ENCODE results near the gene SPDEF.
A peak's percentile ranks its signal among the peaks of the same experiment; 100 is the strongest.

The SPDEF gene

GRCh38 chr6:34509782-34510181 is 46.3 kb downstream of the SPDEF start:
- Histone ChIP-seq H3K36me3 (no peaks in the 10 kb centered on the region), H3K4me3 (ENCODE audit: low read depth, low read length) (no peak overlapping the region), H3K9me3 (ENCODE audit: severe bottlenecking) (peaks cover 4% of the 10 kb centered on the region), H3K27me3 (ENCODE audit: insufficient read depth, low read depth, severe bottlenecking) (no peaks in the 10 kb centered on the region), H3K27ac (no peak overlapping the region)
- no peak for DNase-seq
- no peak for TF ChIP-seq CTCF (IDR thresholded peaks at IDR 0.05; ENCODE audit: low read depth, low read length)

DNA sequence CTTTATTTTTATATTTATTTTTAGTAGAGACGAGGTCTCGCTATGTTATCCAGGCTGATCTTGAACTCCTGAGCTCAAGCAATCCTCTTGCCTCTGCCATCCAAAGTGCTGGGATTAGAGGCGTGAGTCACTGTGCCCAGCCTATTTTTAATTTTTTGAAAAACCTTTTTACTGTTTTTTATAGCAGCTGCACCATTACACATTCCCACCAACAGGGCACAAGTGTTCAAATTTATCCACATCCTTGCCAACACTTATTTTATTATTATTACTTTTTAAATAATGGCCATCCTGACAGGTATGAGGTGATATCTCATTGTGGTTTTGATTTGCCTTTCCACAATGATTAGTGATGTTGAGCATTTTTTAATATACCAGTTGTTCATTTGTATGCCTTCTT is 47.7 kb downstream of the SPDEF start:
- H3K9me3 ChIP-seq (ENCODE audit: severe bottlenecking) = peaks cover 4% of the 10 kb centered on the region
- TF ChIP-seq CTCF (IDR thresholded peaks at IDR 0.05; ENCODE audit: low read depth, low read length) = no peak
- DNase-seq = no peak
- H3K36me3 ChIP-seq = no peaks in the 10 kb centered on the region
- H3K27ac ChIP-seq = no peak overlapping the region
- H3K27me3 ChIP-seq (ENCODE audit: insufficient read depth, low read depth, severe bottlenecking) = no peaks in the 10 kb centered on the region
- H3K4me3 ChIP-seq (ENCODE audit: low read depth, low read length) = no peak overlapping the region

- no peak for DNase-seq
- Histone ChIP-seq H3K27me3 (ENCODE audit: insufficient read depth, low read depth, severe bottlenecking) (no peaks in the 10 kb centered on the region), H3K9me3 (ENCODE audit: severe bottlenecking) (peaks cover 4% of the 10 kb centered on the region), H3K4me3 (ENCODE audit: low read depth, low read length) (no peak overlapping the region), H3K36me3 (no peaks in the 10 kb centered on the region), H3K27ac (peak overlapping the region; percentile 22)
- TF ChIP-seq CTCF (IDR thresholded peaks at IDR 0.05; ENCODE audit: low read depth, low read length) = no peak
Measured at GRCh38 chr6:34506718-34507117, 49.4 kb downstream of the SPDEF start.

DNA sequence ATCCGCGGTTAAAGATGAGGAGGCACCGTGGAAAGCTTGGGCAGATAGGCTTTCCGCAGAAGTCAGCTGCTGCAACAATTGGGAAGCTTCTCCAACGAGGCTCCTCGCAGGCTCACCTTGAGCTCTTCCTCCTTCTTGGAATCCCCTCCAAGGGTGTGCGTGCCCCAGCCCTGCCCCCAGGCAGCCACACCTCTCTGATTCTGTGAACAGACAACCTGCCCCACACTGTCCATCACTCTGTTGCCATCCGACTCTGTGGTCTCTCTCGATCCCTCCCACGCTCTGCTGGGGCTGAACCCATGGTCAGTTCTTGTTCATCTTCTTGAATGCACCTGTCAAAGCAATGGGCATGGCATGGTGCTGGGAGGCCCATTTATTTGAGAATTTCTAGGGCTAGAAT is 58.7 kb downstream of the SPDEF start:
- no peak overlapping the region for H3K27ac ChIP-seq

GRCh38 chr6:34496103-34496685 is 59.9 kb downstream of the SPDEF start:
- H3K4me3 ChIP-seq (ENCODE audit: low read depth, low read length) = no peak overlapping the region
- H3K27me3 ChIP-seq (ENCODE audit: insufficient read depth, low read depth, severe bottlenecking) = no peaks in the 10 kb centered on the region
- H3K36me3 ChIP-seq = no peaks in the 10 kb centered on the region; the same call in none of the 2 replicates
- peaks cover 16% of the 10 kb centered on the region for H3K9me3 ChIP-seq (ENCODE audit: severe bottlenecking)
- no peak for TF ChIP-seq CTCF (IDR thresholded peaks at IDR 0.05; ENCODE audit: low read depth, low read length)
- H3K27ac ChIP-seq = no peak overlapping the region
- DNase-seq = no peak

More for the DNA sequence above, 58.7 kb downstream of the SPDEF start:
- Histone ChIP-seq H3K36me3 (no peaks in the 10 kb centered on the region; the same call in none of the 2 replicates), H3K9me3 (ENCODE audit: severe bottlenecking) (peaks cover 17% of the 10 kb centered on the region), H3K27me3 (ENCODE audit: insufficient read depth, low read depth, severe bottlenecking) (no peaks in the 10 kb centered on the region), H3K4me3 (ENCODE audit: low read depth, low read length) (no peak overlapping the region)
- no peak for TF ChIP-seq CTCF (IDR thresholded peaks at IDR 0.05; ENCODE audit: low read depth, low read length)
- DNase-seq = no peak

- DNase-seq = no peak
- Histone ChIP-seq H3K9me3 (ENCODE audit: severe bottlenecking) (peaks cover 8% of the 10 kb centered on the region), H3K27ac (no peak overlapping the region), H3K4me3 (ENCODE audit: low read depth, low read length) (no peak overlapping the region), H3K36me3 (no peaks in the 10 kb centered on the region; the same call in none of the 2 replicates), H3K27me3 (ENCODE audit: insufficient read depth, low read depth, severe bottlenecking) (no peaks in the 10 kb centered on the region)
- no peak for TF ChIP-seq CTCF (IDR thresholded peaks at IDR 0.05; ENCODE audit: low read depth, low read length)
Measured at GRCh38 chr6:34494973-34495372, 61.2 kb downstream of the SPDEF start.

All from WERI-Rb-1 (cell line).